HepG2 (cell line): ENCODE results near the gene CDHR4. TPM values are rescaled to one million over a fixed set of nuclear protein-coding genes. Genes with fewer than 3 reads are reported as not detected.

Experiments used
- ARHGAP35 ChIP-seq: sonication (generic); formaldehyde crosslinking; IDR thresholded peaks from 2 replicates; pipeline ENCODE4 v1.9.0; 2022; ENCODE audit warnings: mild to moderate bottlenecking, inconsistent platforms, moderate library complexity, missing genetic modification reagents, borderline replicate concordance
- ATRX ChIP-seq: sonication (generic); formaldehyde crosslinking; IDR thresholded peaks from 2 replicates; pipeline ENCODE4 v1.4.0; 2020; ENCODE audit warnings: missing genetic modification reagents, borderline replicate concordance
- MAF1 ChIP-seq: sonication (generic); formaldehyde crosslinking; IDR thresholded peaks from 2 replicates; pipeline ENCODE4 v1.5.0; 2020; ENCODE audit warnings: missing genetic modification reagents, borderline replicate concordance
- NAIF1 ChIP-seq: sonication (generic); formaldehyde crosslinking; IDR thresholded peaks from 2 replicates; pipeline ENCODE4 v1.5.0; 2020; ENCODE audit warnings: mild to moderate bottlenecking, missing genetic modification reagents, borderline replicate concordance
- NCOR1 ChIP-seq: fragments of 200-600 bp; sonication (generic); IDR thresholded peaks from 2 replicates; pipeline ENCODE4 v1.7.0; 2017; ENCODE audit warnings: antibody characterized with exemption, low read length, borderline replicate concordance
- NFYB ChIP-seq: sonication (generic); formaldehyde crosslinking; IDR thresholded peaks from 2 replicates; pipeline ENCODE4 v1.4.0; 2020; ENCODE audit warnings: missing genetic modification reagents
- NR2F6 ChIP-seq, 2 experiments: IDR thresholded peaks; 2 replicates each; pipeline ENCODE4 v1.6.1; 2016; ENCODE audit warnings: antibody characterized with exemption in 1 of 2, mild to moderate bottlenecking in 1 of 2
- RFXANK ChIP-seq: IDR thresholded peaks from 2 replicates; pipeline ENCODE4 v1.6.1; 2016
- SOX13 ChIP-seq, 3 experiments: fragments of 450-650 bp in 1 of 3; sonication (generic) in 1 of 3; formaldehyde crosslinking in 1 of 3; IDR thresholded peaks in 2 of 3; conservative IDR thresholded peaks in 1 of 3; 2 replicates each; pipeline versions ENCODE4 v1.5.0 to v1.6.1; 2016 to 2020; ENCODE audit warnings: antibody characterized with exemption in 1 of 3, mild to moderate bottlenecking in 1 of 3, missing compliant biosample characterization in 1 of 3, missing genetic modification reagents in 1 of 3, moderate library complexity in 1 of 3
- TFDP2 ChIP-seq: sonication (generic); formaldehyde crosslinking; IDR thresholded peaks from 2 replicates; pipeline ENCODE4 v1.4.0; 2020; ENCODE audit warnings: missing genetic modification reagents
- ZBTB20 ChIP-seq: sonication (generic); formaldehyde crosslinking; IDR thresholded peaks from 2 replicates; pipeline ENCODE4 v1.8.1; 2023; ENCODE audit warnings: missing genetic modification reagents, low read depth, mild to moderate bottlenecking, borderline replicate concordance
- ZFP90 ChIP-seq: sonication (generic); formaldehyde crosslinking; IDR thresholded peaks from 2 replicates; pipeline ENCODE4 v1.8.0; 2022; ENCODE audit warnings: missing genetic modification reagents, mild to moderate bottlenecking, inconsistent platforms, borderline replicate concordance
- ZNF230 ChIP-seq: sonication (generic); formaldehyde crosslinking; IDR thresholded peaks from 2 replicates; pipeline ENCODE4 v1.4.0; 2020; ENCODE audit warnings: mild to moderate bottlenecking, missing genetic modification reagents
- ZNF614 ChIP-seq: IDR thresholded peaks from 2 replicates; pipeline ENCODE4 v1.6.1; 2018; ENCODE audit warnings: missing biosample characterization, missing genetic modification reagents, inconsistent platforms, borderline replicate concordance
- ZNF670 ChIP-seq: sonication (generic); formaldehyde crosslinking; IDR thresholded peaks from 2 replicates; pipeline ENCODE4 v1.8.0; 2022; ENCODE audit warnings: mild to moderate bottlenecking, missing genetic modification reagents, borderline replicate concordance
- polyA plus RNA-seq, 8 experiments: library from polyadenylated mRNA; depleted of rRNA in 3 of 8; stranded (reverse) in 7 of 8; unstranded in 1 of 8; fragments of >200 nt; fragmentation: Illumina TruSeq in 4 of 8; extraction: Trizol in 4 of 8; gene quantifications; 2 replicates each; pipeline versions ENCODE4 v1.2.1 to v1.2.3, GENCODE V29; 2011 to 2016; ENCODE audit warnings: low read depth in 4 of 8, missing spikeins in 1 of 8, mixed read lengths in 1 of 8; ENCODE audit not compliant: insufficient read depth in 1 of 8
- total RNA-seq, 5 experiments: library from RNA; depleted of rRNA; stranded (reverse); fragments of >200 nt; fragmentation: Illumina TruSeq; extraction: Trizol; gene quantifications; 2 replicates each; pipeline ENCODE4 v1.2.3, GENCODE V29; 2016; ENCODE audit warnings: low read depth in 1 of 5
- TF ChIP-seq, protein P1 (sequence below): sonication (generic); formaldehyde crosslinking; IDR thresholded peaks from 2 replicates; pipeline ENCODE4 v1.4.0; 2020; ENCODE audit warnings: missing genetic modification reagents
- TF ChIP-seq, protein P2 (sequence below): sonication (generic); formaldehyde crosslinking; IDR thresholded peaks from 2 replicates; pipeline ENCODE4 v1.8.1; 2023; ENCODE audit warnings: mild to moderate bottlenecking, missing genetic modification reagents, borderline replicate concordance
- TF ChIP-seq, protein P3 (sequence below): sonication (generic); formaldehyde crosslinking; IDR thresholded peaks from 2 replicates; pipeline ENCODE4 v1.4.0; 2020; ENCODE audit warnings: missing genetic modification reagents

CDHR4 gene
- total and polyA plus RNA-seq, 2 of the 13 experiments (the other 11 are each of a cell fraction or from before 2014, with no cell fraction given), result 0.21 TPM; not detected in 1

- TF ChIP-seq, protein P1, sequence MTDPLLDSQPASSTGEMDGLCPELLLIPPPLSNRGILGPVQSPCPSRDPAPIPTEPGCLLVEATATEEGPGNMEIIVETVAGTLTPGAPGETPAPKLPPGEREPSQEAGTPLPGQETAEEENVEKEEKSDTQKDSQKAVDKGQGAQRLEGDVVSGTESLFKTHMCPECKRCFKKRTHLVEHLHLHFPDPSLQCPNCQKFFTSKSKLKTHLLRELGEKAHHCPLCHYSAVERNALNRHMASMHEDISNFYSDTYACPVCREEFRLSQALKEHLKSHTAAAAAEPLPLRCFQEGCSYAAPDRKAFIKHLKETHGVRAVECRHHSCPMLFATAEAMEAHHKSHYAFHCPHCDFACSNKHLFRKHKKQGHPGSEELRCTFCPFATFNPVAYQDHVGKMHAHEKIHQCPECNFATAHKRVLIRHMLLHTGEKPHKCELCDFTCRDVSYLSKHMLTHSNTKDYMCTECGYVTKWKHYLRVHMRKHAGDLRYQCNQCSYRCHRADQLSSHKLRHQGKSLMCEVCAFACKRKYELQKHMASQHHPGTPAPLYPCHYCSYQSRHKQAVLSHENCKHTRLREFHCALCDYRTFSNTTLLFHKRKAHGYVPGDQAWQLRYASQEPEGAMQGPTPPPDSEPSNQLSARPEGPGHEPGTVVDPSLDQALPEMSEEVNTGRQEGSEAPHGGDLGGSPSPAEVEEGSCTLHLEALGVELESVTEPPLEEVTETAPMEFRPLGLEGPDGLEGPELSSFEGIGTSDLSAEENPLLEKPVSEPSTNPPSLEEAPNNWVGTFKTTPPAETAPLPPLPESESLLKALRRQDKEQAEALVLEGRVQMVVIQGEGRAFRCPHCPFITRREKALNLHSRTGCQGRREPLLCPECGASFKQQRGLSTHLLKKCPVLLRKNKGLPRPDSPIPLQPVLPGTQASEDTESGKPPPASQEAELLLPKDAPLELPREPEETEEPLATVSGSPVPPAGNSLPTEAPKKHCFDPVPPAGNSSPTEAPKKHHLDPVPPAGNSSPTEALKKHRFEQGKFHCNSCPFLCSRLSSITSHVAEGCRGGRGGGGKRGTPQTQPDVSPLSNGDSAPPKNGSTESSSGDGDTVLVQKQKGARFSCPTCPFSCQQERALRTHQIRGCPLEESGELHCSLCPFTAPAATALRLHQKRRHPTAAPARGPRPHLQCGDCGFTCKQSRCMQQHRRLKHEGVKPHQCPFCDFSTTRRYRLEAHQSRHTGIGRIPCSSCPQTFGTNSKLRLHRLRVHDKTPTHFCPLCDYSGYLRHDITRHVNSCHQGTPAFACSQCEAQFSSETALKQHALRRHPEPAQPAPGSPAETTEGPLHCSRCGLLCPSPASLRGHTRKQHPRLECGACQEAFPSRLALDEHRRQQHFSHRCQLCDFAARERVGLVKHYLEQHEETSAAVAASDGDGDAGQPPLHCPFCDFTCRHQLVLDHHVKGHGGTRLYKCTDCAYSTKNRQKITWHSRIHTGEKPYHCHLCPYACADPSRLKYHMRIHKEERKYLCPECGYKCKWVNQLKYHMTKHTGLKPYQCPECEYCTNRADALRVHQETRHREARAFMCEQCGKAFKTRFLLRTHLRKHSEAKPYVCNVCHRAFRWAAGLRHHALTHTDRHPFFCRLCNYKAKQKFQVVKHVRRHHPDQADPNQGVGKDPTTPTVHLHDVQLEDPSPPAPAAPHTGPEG (CRISPR knock-in tag), result no peak
- TF ChIP-seq TFDP2, result peak; percentile 72; the same call in 1 of the 2 replicates
- TF ChIP-seq ZFP90 (CRISPR knock-in tag), result no peak
- TF ChIP-seq NR2F6 (IDR thresholded peaks at IDR 0.05), result no peak; the same call in 1 of the 2 replicates
- TF ChIP-seq NR2F6 (CRISPR knock-in tag; IDR thresholded peaks at IDR 0.05), result peak; percentile 59; the same call in 1 of the 2 replicates
- no peak for TF ChIP-seq RFXANK
- no peak for TF ChIP-seq MAF1 (CRISPR knock-in tag)
- TF ChIP-seq ARHGAP35 (CRISPR knock-in tag), result no peak
- no peak for TF ChIP-seq ZNF230 (CRISPR knock-in tag)
- TF ChIP-seq ZBTB20, result 0 out of 2 replicates have a peak, but pooled peaks have one; percentile 44
- TF ChIP-seq SOX13 (IDR thresholded peaks at IDR 0.05), result no peak
- TF ChIP-seq SOX13 (CRISPR knock-in tag; conservative IDR thresholded peaks at IDR 0.05 in 1 of 2, IDR thresholded peaks at IDR 0.05 in 1 of 2), result peak in 1 of 2 experiments; percentile 19; a peak in 1 of 4 replicates
- TF ChIP-seq, protein P2, sequence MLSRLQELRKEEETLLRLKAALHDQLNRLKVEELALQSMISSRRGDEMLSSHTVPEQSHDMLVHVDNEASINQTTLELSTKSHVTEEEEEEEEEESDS (CRISPR knock-in tag), result no peak
- no peak for TF ChIP-seq NAIF1 (CRISPR knock-in tag)
- TF ChIP-seq, protein P3, sequence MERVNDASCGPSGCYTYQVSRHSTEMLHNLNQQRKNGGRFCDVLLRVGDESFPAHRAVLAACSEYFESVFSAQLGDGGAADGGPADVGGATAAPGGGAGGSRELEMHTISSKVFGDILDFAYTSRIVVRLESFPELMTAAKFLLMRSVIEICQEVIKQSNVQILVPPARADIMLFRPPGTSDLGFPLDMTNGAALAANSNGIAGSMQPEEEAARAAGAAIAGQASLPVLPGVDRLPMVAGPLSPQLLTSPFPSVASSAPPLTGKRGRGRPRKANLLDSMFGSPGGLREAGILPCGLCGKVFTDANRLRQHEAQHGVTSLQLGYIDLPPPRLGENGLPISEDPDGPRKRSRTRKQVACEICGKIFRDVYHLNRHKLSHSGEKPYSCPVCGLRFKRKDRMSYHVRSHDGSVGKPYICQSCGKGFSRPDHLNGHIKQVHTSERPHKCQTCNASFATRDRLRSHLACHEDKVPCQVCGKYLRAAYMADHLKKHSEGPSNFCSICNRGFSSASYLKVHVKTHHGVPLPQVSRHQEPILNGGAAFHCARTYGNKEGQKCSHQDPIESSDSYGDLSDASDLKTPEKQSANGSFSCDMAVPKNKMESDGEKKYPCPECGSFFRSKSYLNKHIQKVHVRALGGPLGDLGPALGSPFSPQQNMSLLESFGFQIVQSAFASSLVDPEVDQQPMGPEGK (CRISPR knock-in tag), result peak; percentile 34; the same call in 1 of the 2 replicates
- 0 out of 2 replicates have a peak, but pooled peaks have one; percentile 15 for TF ChIP-seq NFYB (CRISPR knock-in tag)
- no peak for TF ChIP-seq NCOR1
- TF ChIP-seq ZNF614, result no peak
- no peak for TF ChIP-seq ATRX
- TF ChIP-seq ZNF670 (CRISPR knock-in tag), result no peak
Observed at GRCh38 chr3:49802719-49803464, 3.2 kb upstream of the CDHR4 start, which contains the start of gene INKA1 (continued).
